SK-N-SH (cell line): Measurements from ENCODE around the gene ENTPD1.

Experiments used
- CHD2 ChIP-seq: fragments of 150-350 bp; IDR thresholded peaks from 2 replicates; pipeline ENCODE4 v1.6.1; 2018; ENCODE audit warnings: low read length; ENCODE audit not compliant: partially characterized antibody
- EP300 ChIP-seq, 2 experiments: IDR thresholded peaks; 2 replicates each; pipeline versions ENCODE4 v1.4.0 to v1.6.1; 2012; ENCODE audit warnings: borderline replicate concordance in 1 of 2, low read depth in 1 of 2, low read length in 1 of 2
- FOSL2 ChIP-seq: IDR thresholded peaks from 2 replicates; pipeline ENCODE4 v1.4.0; 2012; ENCODE audit warnings: low read depth, mild to moderate bottlenecking, moderate library complexity, borderline replicate concordance
- FOXJ3 ChIP-seq: sonication (generic); formaldehyde crosslinking; IDR thresholded peaks from 2 replicates; pipeline ENCODE4 v1.5.1; 2020; ENCODE audit warnings: mild to moderate bottlenecking, missing genetic modification reagents
- MXI1 ChIP-seq: IDR thresholded peaks from 2 replicates; pipeline ENCODE4 v1.6.1; 2012; ENCODE audit warnings: mild to moderate bottlenecking, low read depth, low read length, improper control_type of control experiment
- NFIC ChIP-seq: IDR thresholded peaks from 2 replicates; pipeline ENCODE4 v1.4.0; 2012; ENCODE audit warnings: borderline replicate concordance
- RAD21 ChIP-seq: IDR thresholded peaks from 2 replicates; pipeline ENCODE4 v1.6.1; 2012; ENCODE audit warnings: mild to moderate bottlenecking, low read length
- RCOR1 ChIP-seq: fragments of 150-350 bp; IDR thresholded peaks from 2 replicates; pipeline ENCODE4 v1.6.1; 2017; ENCODE audit warnings: antibody characterized with exemption, low read length
- RFX5 ChIP-seq: IDR thresholded peaks from 2 replicates; pipeline ENCODE4 v1.6.1; 2012; ENCODE audit warnings: mild to moderate bottlenecking, improper control_type of control experiment, low read length
- SMC3 ChIP-seq: IDR thresholded peaks from 2 replicates; pipeline ENCODE4 v1.6.1; 2012; ENCODE audit warnings: low read depth, low read length, improper control_type of control experiment
- TAF1 ChIP-seq: IDR thresholded peaks from 2 replicates; pipeline ENCODE4 v1.6.1; 2012; ENCODE audit warnings: low read depth, mild to moderate bottlenecking, low read length, moderate library complexity, borderline replicate concordance
- TF ChIP-seq, protein P1 (sequence below): fragments of 200-600 bp; sonication (generic); IDR thresholded peaks from 2 replicates; pipeline ENCODE4 v1.6.1; 2017; ENCODE audit warnings: antibody characterized with exemption, mild to moderate bottlenecking, moderate library complexity
- TF ChIP-seq, protein P2 (sequence below): IDR thresholded peaks from 2 replicates; pipeline ENCODE4 v1.4.0; 2012; ENCODE audit warnings: low read depth, borderline replicate concordance

DNA sequence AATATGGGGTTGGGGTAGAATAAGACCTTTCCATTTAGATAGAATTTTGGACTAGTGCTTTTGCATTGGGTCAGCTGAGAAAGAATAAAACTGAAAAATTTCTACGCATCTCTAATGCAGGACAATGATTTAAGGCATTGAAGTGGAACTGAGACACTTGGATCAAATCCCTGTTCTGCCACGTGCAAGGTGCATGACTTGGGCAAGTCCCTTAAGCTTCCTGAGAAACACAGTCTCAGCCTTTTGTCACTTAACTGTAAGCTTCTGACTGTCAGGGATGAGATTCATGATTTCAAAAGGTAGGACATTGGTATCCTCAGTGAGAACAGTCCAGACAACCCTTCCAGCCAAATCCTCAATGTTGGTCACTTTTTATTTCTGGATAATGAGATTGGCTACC is 59.2 kb downstream of the ENTPD1 start:
- TF ChIP-seq, protein P1, sequence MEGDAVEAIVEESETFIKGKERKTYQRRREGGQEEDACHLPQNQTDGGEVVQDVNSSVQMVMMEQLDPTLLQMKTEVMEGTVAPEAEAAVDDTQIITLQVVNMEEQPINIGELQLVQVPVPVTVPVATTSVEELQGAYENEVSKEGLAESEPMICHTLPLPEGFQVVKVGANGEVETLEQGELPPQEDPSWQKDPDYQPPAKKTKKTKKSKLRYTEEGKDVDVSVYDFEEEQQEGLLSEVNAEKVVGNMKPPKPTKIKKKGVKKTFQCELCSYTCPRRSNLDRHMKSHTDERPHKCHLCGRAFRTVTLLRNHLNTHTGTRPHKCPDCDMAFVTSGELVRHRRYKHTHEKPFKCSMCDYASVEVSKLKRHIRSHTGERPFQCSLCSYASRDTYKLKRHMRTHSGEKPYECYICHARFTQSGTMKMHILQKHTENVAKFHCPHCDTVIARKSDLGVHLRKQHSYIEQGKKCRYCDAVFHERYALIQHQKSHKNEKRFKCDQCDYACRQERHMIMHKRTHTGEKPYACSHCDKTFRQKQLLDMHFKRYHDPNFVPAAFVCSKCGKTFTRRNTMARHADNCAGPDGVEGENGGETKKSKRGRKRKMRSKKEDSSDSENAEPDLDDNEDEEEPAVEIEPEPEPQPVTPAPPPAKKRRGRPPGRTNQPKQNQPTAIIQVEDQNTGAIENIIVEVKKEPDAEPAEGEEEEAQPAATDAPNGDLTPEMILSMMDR, result no peak
- TF ChIP-seq NFIC (no peak), RCOR1 (no peak), MXI1 (no peak), SMC3 (no peak), TAF1 (no peak), FOSL2 (no peak), RFX5 (no peak), RAD21 (no peak), FOXJ3 (CRISPR knock-in tag) (no peak), CHD2 (no peak), EP300 (IDR thresholded peaks at IDR 0.05; ENCODE audit: borderline replicate concordance in 1 of 2, low read depth in 1 of 2, low read length in 1 of 2) (no peak)
- TF ChIP-seq, protein P2, sequence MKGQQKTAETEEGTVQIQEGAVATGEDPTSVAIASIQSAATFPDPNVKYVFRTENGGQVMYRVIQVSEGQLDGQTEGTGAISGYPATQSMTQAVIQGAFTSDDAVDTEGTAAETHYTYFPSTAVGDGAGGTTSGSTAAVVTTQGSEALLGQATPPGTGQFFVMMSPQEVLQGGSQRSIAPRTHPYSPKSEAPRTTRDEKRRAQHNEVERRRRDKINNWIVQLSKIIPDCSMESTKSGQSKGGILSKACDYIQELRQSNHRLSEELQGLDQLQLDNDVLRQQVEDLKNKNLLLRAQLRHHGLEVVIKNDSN, result no peak
